Smooth muscle cell (in vitro differentiated cells): Measurements from ENCODE around the gene PLEKHA6. TPM values are rescaled to one million over a fixed set of nuclear protein-coding genes. Genes with fewer than 3 reads are reported as not detected.
"Not testable (repeated sequence)": the region's sequence is repeated elsewhere in the genome, so short reads cannot be mapped to it uniquely, and the experiment has no call there.

Experiments used
- DNase-seq: peaks from one replicate; lab custom pipeline; 2025; ENCODE audit not compliant: unreplicated experiment; lab: John Stamatoyannopoulos, UW
- H2AFZ ChIP-seq: fragments of 200-600 bp; sonication (generic); 2 replicates; pipeline ENCODE4 v1.6.0; 2016; ENCODE audit warnings: antibody characterized with exemption, low read depth, mild to moderate bottlenecking
- H3F3A ChIP-seq: fragments of 200-600 bp; sonication (generic); 2 replicates; pipeline ENCODE4 v1.6.0; 2017; ENCODE audit warnings: antibody characterized with exemption, low read depth
- H3K27ac ChIP-seq: fragments of 200-600 bp; sonication (generic); 2 replicates; pipeline ENCODE4 v1.5.1; 2016; ENCODE audit warnings: low read depth, mild to moderate bottlenecking
- H3K27me3 ChIP-seq: fragments of 200-600 bp; sonication (generic); 2 replicates; pipeline ENCODE4 v1.6.1; 2016; ENCODE audit warnings: low read depth, mild to moderate bottlenecking
- H3K36me3 ChIP-seq: fragments of 200-600 bp; sonication (generic); 2 replicates; pipeline ENCODE4 v1.5.1; 2016; ENCODE audit warnings: low read depth
- H3K4me1 ChIP-seq: fragments of 200-600 bp; sonication (generic); 2 replicates; pipeline ENCODE4 v1.5.1; 2016; ENCODE audit warnings: low read depth
- H3K4me2 ChIP-seq: fragments of 200-600 bp; sonication (generic); 2 replicates; pipeline ENCODE4 v1.6.0; 2016; ENCODE audit warnings: mild to moderate bottlenecking
- H3K4me3 ChIP-seq: fragments of 200-600 bp; sonication (generic); 2 replicates; pipeline ENCODE4 v1.5.1; 2016; ENCODE audit warnings: mild to moderate bottlenecking
- H3K79me2 ChIP-seq: fragments of 200-600 bp; sonication (generic); 2 replicates; pipeline ENCODE4 v1.6.0; 2016; ENCODE audit warnings: low read depth, mild to moderate bottlenecking
- H3K9ac ChIP-seq: fragments of 200-600 bp; sonication (generic); 2 replicates; pipeline ENCODE4 v1.6.0; 2016; ENCODE audit warnings: low read depth
- H3K9me3 ChIP-seq: fragments of 200-600 bp; sonication (generic); replicated peaks from 2 replicates; pipeline ENCODE4 v1.5.1; 2016; ENCODE audit warnings: low read depth
- H4K20me1 ChIP-seq: fragments of 200-600 bp; sonication (generic); 2 replicates; pipeline ENCODE4 v1.6.0; 2016; ENCODE audit warnings: low read depth
- WGBS: methylation state at CpG from one replicate; pipeline ENCODE4 v1.1.7; 2016; ENCODE audit warnings: low lambda C conversion rate; 5-methylcytosine and 5-hydroxymethylcytosine counted together
- polyA plus RNA-seq: library from polyadenylated mRNA; unstranded; fragments of >200 nt; fragmentation: Nextera tagmentation; extraction: Ambion mirVana; gene quantifications from 2 replicates; pipeline ENCODE4 v1.2.1, GENCODE V29; 2016
- total RNA-seq: library from RNA; depleted of rRNA; stranded (reverse); fragments of >200 nt; gene quantifications from 2 replicates; pipeline ENCODE4 v1.2.3, GENCODE V29; 2014
- TF ChIP-seq, protein P1 (sequence below): fragments of 200-600 bp; sonication (generic); IDR thresholded peaks from 2 replicates; pipeline ENCODE4 v1.5.1; 2017; ENCODE audit warnings: borderline replicate concordance, mild to moderate bottlenecking, antibody characterized with exemption; ENCODE audit not compliant: insufficient read depth, poor library complexity, severe bottlenecking

PLEKHA6 gene
- total and polyA plus RNA-seq, 2 experiments from 2014 or later: 0.45 to 0.85 TPM

DNA sequence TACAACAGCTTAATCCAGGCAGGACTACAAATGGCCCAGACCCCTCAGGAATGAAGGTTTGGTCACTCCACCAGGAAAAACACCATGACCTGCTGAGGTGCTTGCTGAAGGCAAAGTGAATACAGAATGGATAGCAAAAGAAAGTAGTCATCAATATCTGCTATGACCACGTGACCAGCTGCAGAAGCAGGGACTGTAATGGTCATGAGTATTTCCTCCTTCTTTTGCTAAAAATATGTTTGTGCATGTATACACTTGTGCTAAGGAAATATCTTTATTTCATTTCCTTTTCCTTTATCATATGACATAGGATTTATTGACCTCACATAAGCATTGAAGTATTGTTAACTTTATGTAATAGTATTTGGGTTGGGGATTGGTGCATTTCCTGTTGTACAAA is 119.5 kb downstream of the PLEKHA6 start:
- Histone ChIP-seq H2AFZ (no peak overlapping the region), H3K4me3 (no peak overlapping the region), H3K27me3 (no peaks in the 10 kb centered on the region), H3K4me2 (no peak overlapping the region), H3K36me3 (no peaks in the 10 kb centered on the region), H3K9ac (no peak overlapping the region), H4K20me1 (no peaks in the 10 kb centered on the region), H3K27ac (no peak overlapping the region), H3K4me1 (no peaks in the 10 kb centered on the region), H3F3A (no peaks in the 10 kb centered on the region), H3K9me3 (no peaks in the 10 kb centered on the region), H3K79me2 (no peaks in the 10 kb centered on the region)
- DNase-seq: no peak
- 87% methylated on average over 1 of the region's 1 CpG for WGBS
- TF ChIP-seq, protein P1, sequence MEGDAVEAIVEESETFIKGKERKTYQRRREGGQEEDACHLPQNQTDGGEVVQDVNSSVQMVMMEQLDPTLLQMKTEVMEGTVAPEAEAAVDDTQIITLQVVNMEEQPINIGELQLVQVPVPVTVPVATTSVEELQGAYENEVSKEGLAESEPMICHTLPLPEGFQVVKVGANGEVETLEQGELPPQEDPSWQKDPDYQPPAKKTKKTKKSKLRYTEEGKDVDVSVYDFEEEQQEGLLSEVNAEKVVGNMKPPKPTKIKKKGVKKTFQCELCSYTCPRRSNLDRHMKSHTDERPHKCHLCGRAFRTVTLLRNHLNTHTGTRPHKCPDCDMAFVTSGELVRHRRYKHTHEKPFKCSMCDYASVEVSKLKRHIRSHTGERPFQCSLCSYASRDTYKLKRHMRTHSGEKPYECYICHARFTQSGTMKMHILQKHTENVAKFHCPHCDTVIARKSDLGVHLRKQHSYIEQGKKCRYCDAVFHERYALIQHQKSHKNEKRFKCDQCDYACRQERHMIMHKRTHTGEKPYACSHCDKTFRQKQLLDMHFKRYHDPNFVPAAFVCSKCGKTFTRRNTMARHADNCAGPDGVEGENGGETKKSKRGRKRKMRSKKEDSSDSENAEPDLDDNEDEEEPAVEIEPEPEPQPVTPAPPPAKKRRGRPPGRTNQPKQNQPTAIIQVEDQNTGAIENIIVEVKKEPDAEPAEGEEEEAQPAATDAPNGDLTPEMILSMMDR: no peak

DNA sequence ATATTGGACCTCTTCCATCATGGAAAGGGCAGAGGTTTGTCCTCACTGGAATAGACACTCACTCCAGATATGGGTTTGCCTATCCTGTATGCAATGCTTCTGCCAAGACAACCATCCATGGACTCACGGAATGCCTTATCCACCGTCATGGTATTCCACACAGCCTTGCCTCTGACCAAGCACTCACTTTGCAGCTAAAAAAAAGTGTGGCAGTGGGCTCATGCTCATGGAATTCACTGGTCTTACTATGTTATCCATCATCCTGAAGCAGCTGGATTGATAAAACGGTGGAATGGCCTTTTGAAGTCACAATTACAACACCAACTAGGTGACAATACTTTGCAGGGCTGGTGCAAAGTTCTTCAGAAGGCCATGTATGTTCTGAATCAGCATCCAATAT is 120.3 kb downstream of the PLEKHA6 start:
- WGBS: 88% methylated on average over 3 of the region's 3 CpGs
- not testable (repeated sequence) for H3K9me3 ChIP-seq, H3K27ac ChIP-seq, H3K9ac ChIP-seq, H3K36me3 ChIP-seq, H3K27me3 ChIP-seq, H2AFZ ChIP-seq, H4K20me1 ChIP-seq, H3K79me2 ChIP-seq, H3K4me2 ChIP-seq, H3F3A ChIP-seq, H3K4me3 ChIP-seq, H3K4me1 ChIP-seq, DNase-seq

DNA sequence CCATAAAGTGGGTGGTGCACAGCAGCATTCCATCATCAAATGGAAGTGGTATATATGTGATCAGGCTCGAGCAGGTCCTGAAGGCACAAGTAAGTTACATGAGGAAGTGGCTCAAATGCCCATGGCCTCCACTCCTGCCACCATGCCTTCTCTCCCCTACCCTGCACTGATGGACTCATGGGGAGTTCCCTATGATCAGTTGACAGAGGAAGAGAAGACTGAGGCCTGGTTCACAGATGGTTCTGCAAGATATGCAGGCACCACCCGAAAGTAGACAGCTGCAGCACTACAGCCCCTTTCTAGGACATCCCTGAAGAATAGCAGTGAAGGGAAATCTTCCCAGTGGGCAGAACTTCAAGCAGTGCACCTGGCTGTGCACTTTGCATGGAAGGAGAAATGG is 121.2 kb downstream of the PLEKHA6 start:
- 90% methylated on average over 2 of the region's 2 CpGs for WGBS

DNA sequence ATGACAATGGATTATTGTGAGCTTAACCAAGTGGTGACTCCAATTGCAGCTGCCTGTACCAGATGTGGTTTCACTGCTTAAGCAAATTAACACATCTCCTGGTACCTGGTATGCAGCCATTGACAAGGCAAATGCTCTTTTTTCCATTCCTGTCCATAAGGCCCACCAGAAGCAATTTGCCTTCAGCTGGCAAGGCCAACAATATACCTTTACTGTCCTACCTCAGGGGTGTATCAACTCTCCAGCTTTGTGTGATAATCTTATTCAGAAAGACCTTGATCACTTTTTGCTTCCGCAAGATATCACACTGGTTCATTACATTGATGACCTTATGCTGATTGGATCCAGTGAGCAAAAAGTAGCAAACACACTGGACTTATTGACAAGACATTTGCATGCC is 122.2 kb downstream of the PLEKHA6 start:
- H3K9me3 ChIP-seq, H3K9ac ChIP-seq, H2AFZ ChIP-seq, H3K27me3 ChIP-seq, H3K79me2 ChIP-seq, H3K36me3 ChIP-seq, H3K4me3 ChIP-seq, H3F3A ChIP-seq, H3K27ac ChIP-seq, H3K4me2 ChIP-seq, H4K20me1 ChIP-seq, H3K4me1 ChIP-seq, DNase-seq: not testable (repeated sequence)
- 96% methylated on average over 1 of the region's 1 CpG for WGBS

More for the DNA sequence above, 121.2 kb downstream of the PLEKHA6 start:
- H3K27ac ChIP-seq, DNase-seq, H3F3A ChIP-seq, H3K9me3 ChIP-seq, H3K36me3 ChIP-seq, H4K20me1 ChIP-seq, H3K9ac ChIP-seq, H2AFZ ChIP-seq, H3K4me3 ChIP-seq, H3K4me1 ChIP-seq, H3K27me3 ChIP-seq, H3K4me2 ChIP-seq, H3K79me2 ChIP-seq: not testable (repeated sequence)

DNA sequence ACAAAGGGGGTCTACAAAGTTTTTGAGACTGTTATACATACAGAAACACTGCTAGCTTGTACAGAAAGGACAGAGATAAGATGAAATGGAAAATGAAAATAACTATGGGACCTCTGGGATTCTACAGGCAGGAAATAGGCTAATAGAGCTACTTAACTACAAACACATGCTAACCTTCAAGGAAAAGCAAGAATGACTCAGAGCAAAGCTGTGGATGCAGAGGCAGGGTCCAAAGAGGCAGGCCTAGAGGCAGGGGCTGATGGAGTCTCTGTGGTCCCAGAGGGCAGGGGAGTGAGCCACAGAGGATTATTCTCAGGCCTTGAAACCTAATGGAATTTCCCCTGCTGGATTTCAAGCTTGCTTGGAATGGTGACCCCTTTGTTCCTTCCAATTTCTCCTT is 127.2 kb downstream of the PLEKHA6 start:
- Histone ChIP-seq H2AFZ (no peak overlapping the region), H3K27me3 (no peaks in the 10 kb centered on the region), H3K9me3 (no peaks in the 10 kb centered on the region), H3K9ac (no peak overlapping the region), H3K4me1 (no peaks in the 10 kb centered on the region), H3K4me2 (no peak overlapping the region), H3K79me2 (no peaks in the 10 kb centered on the region), H3K36me3 (no peaks in the 10 kb centered on the region), H3K4me3 (no peak overlapping the region), H4K20me1 (no peaks in the 10 kb centered on the region), H3F3A (no peaks in the 10 kb centered on the region), H3K27ac (no peak overlapping the region)
- DNase-seq: no peak
- TF ChIP-seq, protein P1: no peak
